ENCODE data around the gene REEP1.
"Not testable (repeated sequence)": the region's sequence is repeated elsewhere in the genome, so short reads cannot be mapped to it uniquely, and the experiment has no call there.

The REEP1 gene

DNA sequence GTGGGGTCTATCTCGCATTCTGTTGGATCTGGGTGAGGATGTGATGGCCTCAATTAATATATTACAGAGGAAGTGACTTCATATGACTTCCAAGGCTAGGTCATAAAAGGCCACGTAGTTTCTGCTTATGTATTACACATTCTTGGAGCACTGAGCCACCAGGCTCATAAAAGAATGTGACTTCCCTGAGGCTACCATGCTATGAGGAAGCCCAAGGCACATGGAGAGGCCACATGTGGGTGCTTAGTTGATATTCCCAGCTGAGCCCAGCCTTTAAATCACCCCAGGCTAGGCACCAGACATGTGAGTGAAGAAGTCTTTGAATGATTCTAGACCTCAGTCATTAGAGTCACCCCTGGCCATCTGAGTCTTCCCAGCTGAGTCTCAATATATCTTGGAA, 13.3 kb upstream of the REEP1 start:
- no peak for TF ChIP-seq SPI1 (IDR thresholded peaks at IDR 0.05; ENCODE audit: low read depth, low read length)
- no peak for TF ChIP-seq TAF1 (IDR thresholded peaks at IDR 0.05; ENCODE audit: low read depth, low read length)
- no peak for TF ChIP-seq POU2F2 (IDR thresholded peaks at IDR 0.05; ENCODE audit: low read depth, low read length)
- TF ChIP-seq POLR2AphosphoS5 (IDR thresholded peaks at IDR 0.05; ENCODE audit: low read depth, low read length), result no peak
- no peak for TF ChIP-seq POLR2A (IDR thresholded peaks at IDR 0.05; ENCODE audit: low read depth, low read length)
- TF ChIP-seq PAX5 (IDR thresholded peaks at IDR 0.05; ENCODE audit: insufficient read depth, low read length, severe bottlenecking), result no peak
- DNase-seq (ENCODE audit: insufficient read length, low spot score), result no peak
- no peak for FAIRE-seq

GRCh38 chr2:86347401-86347800, 10.0 kb upstream of the REEP1 start:
- TF ChIP-seq POLR2A (IDR thresholded peaks at IDR 0.05; ENCODE audit: low read depth, low read length), result no peak
- TF ChIP-seq PAX5 (IDR thresholded peaks at IDR 0.05; ENCODE audit: insufficient read depth, low read length, severe bottlenecking), result no peak
- TF ChIP-seq POU2F2 (IDR thresholded peaks at IDR 0.05; ENCODE audit: low read depth, low read length), result no peak
- no peak for TF ChIP-seq TAF1 (IDR thresholded peaks at IDR 0.05; ENCODE audit: low read depth, low read length)
- no peak for TF ChIP-seq SPI1 (IDR thresholded peaks at IDR 0.05; ENCODE audit: low read depth, low read length)

GRCh38 chr2:86345783-86346370, 8.5 kb upstream of the REEP1 start:
- not testable (repeated sequence) for DNase-seq (ENCODE audit: insufficient read length, low spot score); FAIRE-seq

More at GRCh38 chr2:86347401-86347800, 10.0 kb upstream of the REEP1 start:
- FAIRE-seq, result no peak
- DNase-seq (ENCODE audit: insufficient read length, low spot score), result no peak

DNA sequence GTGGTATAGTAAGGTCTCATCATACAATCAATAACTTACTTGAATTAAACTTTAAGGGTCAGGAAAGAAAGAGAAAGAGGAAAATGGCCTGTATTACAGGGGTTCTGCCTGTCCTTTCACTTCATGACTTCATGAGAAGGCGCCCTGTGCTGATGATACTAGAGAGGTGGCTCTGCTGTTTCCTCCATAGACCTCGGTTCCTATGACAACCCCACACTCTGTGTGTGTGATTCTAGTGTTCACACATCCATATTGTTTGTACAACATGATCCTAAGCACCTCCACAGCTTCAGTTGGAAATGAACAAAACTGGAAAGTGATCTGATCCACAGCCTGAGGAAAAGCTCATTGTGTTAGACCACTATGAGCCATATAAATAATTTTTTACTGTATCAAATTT, 7.0 kb upstream of the REEP1 start:
- FAIRE-seq (no peak), DNase-seq (ENCODE audit: insufficient read length, low spot score) (no peak)
- no peak for TF ChIP-seq TAF1 (IDR thresholded peaks at IDR 0.05; ENCODE audit: low read depth, low read length)
- TF ChIP-seq SPI1 (IDR thresholded peaks at IDR 0.05; ENCODE audit: low read depth, low read length), result no peak
- TF ChIP-seq POU2F2 (IDR thresholded peaks at IDR 0.05; ENCODE audit: low read depth, low read length), result no peak
- no peak for TF ChIP-seq POLR2A (IDR thresholded peaks at IDR 0.05; ENCODE audit: low read depth, low read length)
- TF ChIP-seq POLR2AphosphoS5 (IDR thresholded peaks at IDR 0.05; ENCODE audit: low read depth, low read length), result no peak
- TF ChIP-seq PAX5 (IDR thresholded peaks at IDR 0.05; ENCODE audit: insufficient read depth, low read length, severe bottlenecking), result no peak

GRCh38 chr2:86342488-86342887, 5.1 kb upstream of the REEP1 start:
- FAIRE-seq, result no peak
- DNase-seq (ENCODE audit: insufficient read length, low spot score), result no peak
- TF ChIP-seq POLR2A (IDR thresholded peaks at IDR 0.05; ENCODE audit: low read depth, low read length), result no peak
- TF ChIP-seq PAX5 (IDR thresholded peaks at IDR 0.05; ENCODE audit: insufficient read depth, low read length, severe bottlenecking), result no peak
- no peak for TF ChIP-seq POLR2AphosphoS5 (IDR thresholded peaks at IDR 0.05; ENCODE audit: low read depth, low read length)
- TF ChIP-seq TAF1 (IDR thresholded peaks at IDR 0.05; ENCODE audit: low read depth, low read length), result no peak
- no peak for TF ChIP-seq POU2F2 (IDR thresholded peaks at IDR 0.05; ENCODE audit: low read depth, low read length)
- no peak for TF ChIP-seq SPI1 (IDR thresholded peaks at IDR 0.05; ENCODE audit: low read depth, low read length)

GRCh38 chr2:86341470-86341869, 4.0 kb upstream of the REEP1 start:
- no peak for TF ChIP-seq POLR2AphosphoS5 (IDR thresholded peaks at IDR 0.05; ENCODE audit: low read depth, low read length)
- no peak for TF ChIP-seq TAF1 (IDR thresholded peaks at IDR 0.05; ENCODE audit: low read depth, low read length)
- DNase-seq (ENCODE audit: insufficient read length, low spot score) (no peak), FAIRE-seq (no peak)

GRCh38 chr2:86338778-86339295, 1.4 kb upstream of the REEP1 start:
- TF ChIP-seq POLR2A (IDR thresholded peaks at IDR 0.05; ENCODE audit: low read depth, low read length) (no peak), POLR2AphosphoS5 (IDR thresholded peaks at IDR 0.05; ENCODE audit: low read depth, low read length) (no peak), PAX5 (IDR thresholded peaks at IDR 0.05; ENCODE audit: insufficient read depth, low read length, severe bottlenecking) (no peak), SPI1 (IDR thresholded peaks at IDR 0.05; ENCODE audit: low read depth, low read length) (no peak), TAF1 (IDR thresholded peaks at IDR 0.05; ENCODE audit: low read depth, low read length) (no peak), POU2F2 (IDR thresholded peaks at IDR 0.05; ENCODE audit: low read depth, low read length) (no peak)
- FAIRE-seq (no peak), DNase-seq (ENCODE audit: insufficient read length, low spot score) (no peak)

DNA sequence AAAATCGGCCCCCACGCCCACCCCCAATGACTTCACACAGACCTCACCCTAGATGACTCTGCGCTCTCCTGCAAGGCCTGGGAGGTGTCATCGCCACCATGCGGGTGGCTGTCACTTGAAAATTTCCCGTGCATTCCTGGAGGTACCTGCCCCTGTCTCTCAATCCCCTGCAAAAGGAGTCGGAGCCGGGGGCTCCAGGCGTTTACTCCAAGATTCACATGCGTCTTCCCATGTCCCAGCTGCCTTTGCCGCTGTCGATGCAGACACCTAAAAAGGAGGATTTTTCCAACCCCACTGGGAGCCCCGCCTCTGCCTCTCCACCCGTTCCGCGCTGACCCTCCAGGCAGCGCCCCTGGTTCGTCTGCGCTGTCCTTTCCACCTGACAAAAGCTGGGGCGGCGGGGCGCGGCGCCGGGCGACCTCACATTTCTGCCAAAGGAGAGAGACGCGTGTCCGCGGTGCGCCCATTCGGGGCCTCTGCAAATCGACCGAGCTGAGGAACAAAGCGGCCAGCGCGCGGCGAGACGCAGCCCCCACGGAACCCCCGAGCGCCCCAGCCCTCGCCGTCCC, 667 bp downstream of the REEP1 start:
- no peak for DNase-seq (ENCODE audit: insufficient read length, low spot score)
- no peak for FAIRE-seq
- TF ChIP-seq POLR2A (IDR thresholded peaks at IDR 0.05; ENCODE audit: low read depth, low read length) (no peak), TAF1 (IDR thresholded peaks at IDR 0.05; ENCODE audit: low read depth, low read length) (no peak), POLR2AphosphoS5 (IDR thresholded peaks at IDR 0.05; ENCODE audit: low read depth, low read length) (no peak), SPI1 (IDR thresholded peaks at IDR 0.05; ENCODE audit: low read depth, low read length) (no peak), POU2F2 (IDR thresholded peaks at IDR 0.05; ENCODE audit: low read depth, low read length) (no peak), PAX5 (IDR thresholded peaks at IDR 0.05; ENCODE audit: insufficient read depth, low read length, severe bottlenecking) (no peak)

- FAIRE-seq, result no peak
- TF ChIP-seq PAX5 (IDR thresholded peaks at IDR 0.05; ENCODE audit: insufficient read depth, low read length, severe bottlenecking) (no peak), SPI1 (IDR thresholded peaks at IDR 0.05; ENCODE audit: low read depth, low read length) (no peak)
Measured at GRCh38 chr2:86335865-86336674, 1.4 kb downstream of the REEP1 start.

DNA sequence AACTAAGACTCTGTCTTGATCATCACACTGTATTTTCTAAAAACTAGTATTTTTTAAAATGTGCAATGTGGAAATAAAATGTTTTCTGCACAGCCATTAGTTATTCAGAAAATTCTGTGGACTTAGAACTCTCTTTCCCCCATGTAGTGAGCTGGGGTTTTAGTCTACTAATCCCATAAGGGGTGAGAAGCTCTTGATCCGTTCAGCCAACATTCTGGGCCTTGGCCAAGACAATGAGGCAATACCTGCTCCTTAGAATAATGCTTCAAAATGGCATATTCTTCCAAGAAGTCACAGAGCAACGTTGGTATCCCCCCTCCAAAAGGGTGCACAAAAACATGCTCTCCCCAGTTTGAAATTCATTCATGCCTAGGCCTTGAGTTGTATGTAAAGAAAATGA, 4.0 kb downstream of the REEP1 start:
- TF ChIP-seq PAX5 (IDR thresholded peaks at IDR 0.05; ENCODE audit: insufficient read depth, low read length, severe bottlenecking), result no peak
- no peak for TF ChIP-seq TAF1 (IDR thresholded peaks at IDR 0.05; ENCODE audit: low read depth, low read length)
- TF ChIP-seq POLR2AphosphoS5 (IDR thresholded peaks at IDR 0.05; ENCODE audit: low read depth, low read length), result no peak
- no peak for TF ChIP-seq POLR2A (IDR thresholded peaks at IDR 0.05; ENCODE audit: low read depth, low read length)
- TF ChIP-seq SPI1 (IDR thresholded peaks at IDR 0.05; ENCODE audit: low read depth, low read length), result no peak
- no peak for TF ChIP-seq POU2F2 (IDR thresholded peaks at IDR 0.05; ENCODE audit: low read depth, low read length)
- no peak for FAIRE-seq
- no peak for DNase-seq (ENCODE audit: insufficient read length, low spot score)

More at GRCh38 chr2:86335865-86336674, 1.4 kb downstream of the REEP1 start:
- no peak for DNase-seq (ENCODE audit: insufficient read length, low spot score)
